Panc1 (cell line): ENCODE results near the gene TTLL7. TPM values are rescaled to one million over a fixed set of nuclear protein-coding genes. Genes with fewer than 3 reads are reported as not detected.

Experiments
- ATAC-seq: fragments of 200-7000 bp; cut with Tn5 transposase; 2 replicates; pipeline ENCODE4 v1.9.1; 2020; ENCODE audit warnings: mild to moderate bottlenecking, moderate library complexity
- BruUV-seq: library from RNA; stranded (reverse); fragments of 400-500 nt; replicated peaks from 2 replicates; lab custom pipeline; 2021; lab: Mats Ljungman, UMichigan
- CTCF ChIA-PET: fragments of 300-600 bp; sonication (Branson Sonifier 250); formaldehyde crosslinking; loops from one replicate; lab custom pipeline; 2022; ENCODE audit warnings: antibody characterized with exemption; lab: Charles Lee
- POLR2A ChIA-PET: fragments of 300-600 bp; sonication (Branson Sonifier 250); formaldehyde crosslinking; loops from one replicate; lab custom pipeline; 2022; ENCODE audit warnings: antibody characterized with exemption; lab: Charles Lee
- DNase-seq: peaks from one replicate; pipeline ENCODE4 v3.0.0-alpha.2; 2010; ENCODE audit warnings: low read depth, low spot score
- H3K27ac ChIP-seq: 2 replicates; pipeline ENCODE4 v1.5.1; 2011; ENCODE audit warnings: mild to moderate bottlenecking, low read length, inconsistent platforms
- H3K27me3 ChIP-seq: fragments of 200-500 bp; sonication (Bioruptor generic); 2 replicates; pipeline ENCODE4 v1.6.0; 2014; ENCODE audit warnings: low read length, inconsistent platforms; ENCODE audit not compliant: control insufficient read depth, insufficient read depth
- H3K36me3 ChIP-seq: fragments of 200-500 bp; sonication (Bioruptor generic); 2 replicates; pipeline ENCODE4 v1.5.1; 2014; ENCODE audit warnings: inconsistent platforms, mild to moderate bottlenecking, low read length, moderate library complexity; ENCODE audit not compliant: control insufficient read depth, insufficient read depth
- H3K4me1 ChIP-seq: 2 replicates; pipeline ENCODE4 v1.5.1; 2011; ENCODE audit warnings: inconsistent platforms, mild to moderate bottlenecking, low read length, moderate library complexity; ENCODE audit not compliant: control insufficient read depth, insufficient read depth
- H3K4me3 ChIP-seq, 2 experiments: 2 replicates each; pipeline ENCODE4 v1.5.1; 2011 to 2012; ENCODE audit warnings: low read depth in 2 of 2, low read length in 2 of 2, mild to moderate bottlenecking in 2 of 2, inconsistent platforms in 1 of 2, moderate library complexity in 1 of 2
- H3K9me3 ChIP-seq: fragments of 200-500 bp; sonication (Bioruptor generic); 2 replicates; pipeline ENCODE4 v1.5.1; 2014; ENCODE audit warnings: low read depth, mild to moderate bottlenecking, inconsistent platforms, low read length, moderate library complexity; ENCODE audit not compliant: control insufficient read depth, insufficient read depth
- CTCF ChIP-seq: fragments of 450-650 bp; IDR thresholded peaks from 2 replicates; pipeline ENCODE4 v1.5.1; 2017; ENCODE audit warnings: mild to moderate bottlenecking
- POLR2AphosphoS5 ChIP-seq: IDR thresholded peaks from 2 replicates; pipeline ENCODE4 v1.6.1; 2012; ENCODE audit warnings: mild to moderate bottlenecking, low read depth, low read length, moderate library complexity
- REST ChIP-seq, 2 experiments: IDR thresholded peaks; 2 replicates each; pipeline ENCODE4 v1.6.1; 2011 to 2012; ENCODE audit warnings: low read depth in 2 of 2, control low read depth in 1 of 2, low read length in 1 of 2, mild to moderate bottlenecking in 1 of 2, moderate library complexity in 1 of 2; ENCODE audit not compliant: insufficient read depth in 1 of 2
- SIN3A ChIP-seq: IDR thresholded peaks from 2 replicates; pipeline ENCODE4 v1.6.1; 2012; ENCODE audit warnings: low read depth, mild to moderate bottlenecking, low read length, moderate library complexity, borderline replicate concordance; ENCODE audit not compliant: insufficient read depth
- TCF7L2 ChIP-seq: IDR thresholded peaks from 2 replicates; pipeline ENCODE4 v1.6.1; 2011; ENCODE audit warnings: mild to moderate bottlenecking, low read depth, low read length, inconsistent platforms
- in situ Hi-C: cut with HindIII; loops from 2 replicates; pipeline ENCODE4 v1.10.0; 2016; ENCODE audit warnings: low sequenced_read_pairs, low pct_unique_long_range_greater_than_20kb
- intact Hi-C: fragments of 100-400 bp; cut with micrococcal nuclease; formaldehyde crosslinking; loops from one replicate; pipeline ENCODE4 v1.10.0; 2022; ENCODE audit not compliant: unreplicated experiment
- total RNA-seq: library from RNA; stranded (reverse); gene quantifications from one replicate; pipeline ENCODE4 v1.2.1, GENCODE V29; 2021; ENCODE audit not compliant: unreplicated experiment

TTLL7 gene
- total RNA-seq, 1 experiment from 2014 or later = 31.4 TPM

- in situ Hi-C loops = no loop called here
- intact Hi-C loops = no loop called here
- Histone ChIP-seq H3K36me3 (no peaks in the 10 kb centered on the region), H3K27me3 (no peaks in the 10 kb centered on the region), H3K9me3 (no peaks in the 10 kb centered on the region), H3K4me3 (no peak overlapping the region), H3K27ac (no peak overlapping the region), H3K4me1 (no peaks in the 10 kb centered on the region)
- ChIA-PET POLR2A (no interaction called here), CTCF (interaction anchor here (0.6 kb wide), 1 partner anchor 1525 kb away, joined by 3 read pairs; no protein-coding TSS in a partner anchor)
- ATAC-seq (no peak), DNase-seq (no peak)
- BruUV-seq = no TSS peak
- no peak for TF ChIP-seq CTCF
- TF ChIP-seq SIN3A = no peak
- TF ChIP-seq TCF7L2 = no peak
- no peak for TF ChIP-seq REST (IDR thresholded peaks at IDR 0.05; ENCODE audit: insufficient read depth in 1 of 2, low read depth in 2 of 2, low read length in 1 of 2)
- TF ChIP-seq POLR2AphosphoS5 = no peak
Observed at GRCh38 chr1:83978056-83978455, 20.9 kb downstream of the TTLL7 start.

GRCh38 chr1:83976920-83977319, 22.0 kb downstream of the TTLL7 start:
- CTCF ChIA-PET = no interaction called here
- no peak overlapping the region for H3K27ac ChIP-seq

More at GRCh38 chr1:83976920-83977319, 22.0 kb downstream of the TTLL7 start:
- DNase-seq = no peak
- H3K36me3 ChIP-seq = no peaks in the 10 kb centered on the region
- intact Hi-C loops (no loop called here), in situ Hi-C loops (no loop called here)
- no peaks in the 10 kb centered on the region for H3K9me3 ChIP-seq
- no peak for ATAC-seq
- H3K4me1 ChIP-seq = no peaks in the 10 kb centered on the region
- POLR2A ChIA-PET = no interaction called here
- H3K4me3 ChIP-seq = no peak overlapping the region
- no peak for TF ChIP-seq POLR2AphosphoS5
- no peak for TF ChIP-seq REST (IDR thresholded peaks at IDR 0.05; ENCODE audit: insufficient read depth in 1 of 2, low read depth in 2 of 2, low read length in 1 of 2)
- no peak for TF ChIP-seq CTCF
- TF ChIP-seq TCF7L2 = no peak
- no peak for TF ChIP-seq SIN3A
- no TSS peak for BruUV-seq
- no peaks in the 10 kb centered on the region for H3K27me3 ChIP-seq
